T47D (cell line): ENCODE results near the gene GAN.
"Not testable (repeated sequence)": the region's sequence is repeated elsewhere in the genome, so short reads cannot be mapped to it uniquely, and the experiment has no call there.

ENCODE experiments used
- DNase-seq, 2 experiments: peaks; one replicate each; pipeline versions ENCODE4 v3.0.0 to v3.0.0-alpha.2; 2011 to 2012; ENCODE audit warnings: low read depth in 1 of 2, low spot score in 1 of 2
- JUND ChIP-seq: IDR thresholded peaks from 2 replicates; pipeline ENCODE4 v1.6.1; 2012; ENCODE audit warnings: low read depth
- in situ Hi-C: cut with HindIII; loops from 2 replicates; pipeline ENCODE4 v1.10.0; 2016; ENCODE audit warnings: low sequenced_read_pairs, low pct_unique_long_range_greater_than_20kb

GAN gene

DNA sequence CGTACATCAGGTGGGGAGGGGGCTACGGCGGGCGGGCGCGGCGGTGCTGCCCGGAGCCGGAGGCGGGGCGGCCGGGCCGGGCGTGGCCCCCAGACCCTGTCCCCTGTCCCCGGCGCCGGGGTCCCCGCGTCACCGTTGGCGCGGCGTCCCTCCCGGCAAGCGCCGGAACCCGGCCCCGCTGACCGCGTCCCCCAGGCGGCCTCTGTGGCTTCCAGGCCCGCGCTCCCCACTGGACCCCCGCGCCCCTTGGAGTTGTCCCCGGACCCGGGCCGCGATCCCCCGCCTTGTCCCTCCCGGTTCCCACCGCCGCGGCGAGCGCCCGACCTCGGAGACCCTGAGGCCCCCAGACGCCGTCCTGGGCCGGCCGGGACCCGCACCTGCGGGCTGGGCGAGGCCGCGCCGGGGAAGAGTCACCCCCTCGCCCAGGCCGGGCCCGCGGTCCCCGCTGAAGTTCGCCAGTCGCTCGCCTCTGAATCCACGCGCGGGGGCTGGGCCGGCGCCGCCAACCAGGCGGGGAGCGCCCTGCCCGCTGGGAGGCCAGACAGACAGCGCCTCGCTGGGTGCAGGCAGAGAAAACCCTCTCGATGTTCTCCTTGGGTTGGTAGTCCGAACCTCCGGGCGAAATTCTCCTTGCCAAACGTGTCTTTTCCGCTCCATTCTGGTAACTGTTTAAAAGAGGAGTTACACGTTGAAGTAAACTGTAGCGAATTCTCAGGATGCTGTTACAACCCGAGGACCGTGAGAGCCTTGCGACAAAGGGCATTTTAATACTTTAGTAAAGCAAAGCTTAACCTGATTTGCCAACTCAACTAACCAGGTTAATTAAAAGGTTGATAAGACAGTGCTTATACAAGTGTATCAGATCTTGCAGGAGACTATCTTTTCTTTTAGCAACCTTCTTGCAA, 761 bp downstream of the GAN start:
- peak; percentile 43 to 75 for DNase-seq
- TF ChIP-seq JUND = no peak
- in situ Hi-C loops = no loop called here

DNA sequence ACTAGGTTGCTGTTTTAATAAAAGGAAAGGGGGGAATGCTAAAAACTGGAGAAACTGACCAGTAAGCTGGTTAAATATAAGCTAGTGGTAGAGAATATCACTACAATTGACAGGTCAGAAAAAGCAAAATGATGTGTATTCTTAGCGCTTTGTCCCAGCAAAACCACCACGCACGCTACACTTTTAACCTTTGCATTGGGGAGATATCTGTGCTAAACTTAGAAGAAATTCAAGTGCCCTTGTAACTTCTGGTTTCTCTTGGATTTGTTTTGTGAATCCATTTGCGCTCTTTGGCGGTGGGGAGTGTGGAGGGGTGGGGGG, 1.4 kb downstream of the GAN start:
- in situ Hi-C loops = no loop called here
- no peak for DNase-seq
- TF ChIP-seq JUND = no peak

- no peak for TF ChIP-seq JUND
- in situ Hi-C loops = no loop called here
- no peak for DNase-seq
Observed at GRCh38 chr16:81318711-81319110, 3.9 kb downstream of the GAN start.

GRCh38 chr16:81319221-81319912, 4.6 kb downstream of the GAN start:
- no peak for DNase-seq
- in situ Hi-C loops = no loop called here
- no peak for TF ChIP-seq JUND

GRCh38 chr16:81321039-81321438, 6.3 kb downstream of the GAN start:
- no peak for DNase-seq
- in situ Hi-C loops = no loop called here
- TF ChIP-seq JUND = no peak

DNA sequence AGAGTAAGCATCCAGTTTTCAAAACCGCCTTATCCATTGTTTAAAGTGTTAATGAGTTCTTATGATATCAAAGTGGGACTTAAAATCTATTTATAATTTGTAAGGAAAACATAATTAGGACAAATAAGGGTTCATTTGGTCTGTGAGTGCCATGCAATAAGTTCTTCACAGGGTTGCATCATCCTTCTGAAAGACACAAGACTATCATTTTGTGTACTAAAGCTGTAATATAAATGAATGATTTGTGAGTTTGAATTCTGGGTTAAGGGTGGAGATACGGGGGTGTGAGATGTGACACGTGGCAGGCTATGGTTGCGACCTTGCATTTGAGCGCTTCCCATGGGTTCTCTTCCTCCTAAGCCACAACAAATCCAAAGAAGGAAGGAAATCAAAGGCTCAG, 6.8 kb downstream of the GAN start:
- TF ChIP-seq JUND = no peak
- DNase-seq = no peak
- in situ Hi-C loops = no loop called here

GRCh38 chr16:81324808-81325207, 10.0 kb downstream of the GAN start:
- in situ Hi-C loops = no loop called here

DNA sequence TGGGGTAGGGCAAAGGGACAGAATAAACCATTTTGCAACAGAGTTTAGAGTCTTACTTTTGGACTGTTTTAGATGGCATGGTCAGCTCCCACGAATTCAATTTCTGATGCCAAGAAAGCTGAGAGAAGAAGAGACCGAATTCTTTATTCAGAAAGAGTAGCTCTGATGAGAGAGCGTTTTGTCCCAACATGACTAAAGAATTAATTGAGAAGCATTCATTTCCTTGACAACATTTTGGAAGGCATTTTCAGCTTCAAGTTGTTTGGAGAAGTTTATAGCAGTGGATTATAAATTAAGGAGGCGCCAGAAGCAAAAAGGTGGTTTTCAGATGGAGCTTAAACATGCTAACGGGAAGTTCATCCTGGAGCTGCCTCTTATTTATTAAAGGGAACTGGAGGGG, 12.2 kb downstream of the GAN start:
- in situ Hi-C loops = no loop called here
- no peak for TF ChIP-seq JUND
- no peak for DNase-seq

More at GRCh38 chr16:81324808-81325207, 10.0 kb downstream of the GAN start:
- no peak for DNase-seq
- no peak for TF ChIP-seq JUND

- peak in 1 of 2 experiments; percentile 41 for DNase-seq
- in situ Hi-C loops = no loop called here
- TF ChIP-seq JUND = no peak
Observed at GRCh38 chr16:81327447-81328196, 12.9 kb downstream of the GAN start.

DNA sequence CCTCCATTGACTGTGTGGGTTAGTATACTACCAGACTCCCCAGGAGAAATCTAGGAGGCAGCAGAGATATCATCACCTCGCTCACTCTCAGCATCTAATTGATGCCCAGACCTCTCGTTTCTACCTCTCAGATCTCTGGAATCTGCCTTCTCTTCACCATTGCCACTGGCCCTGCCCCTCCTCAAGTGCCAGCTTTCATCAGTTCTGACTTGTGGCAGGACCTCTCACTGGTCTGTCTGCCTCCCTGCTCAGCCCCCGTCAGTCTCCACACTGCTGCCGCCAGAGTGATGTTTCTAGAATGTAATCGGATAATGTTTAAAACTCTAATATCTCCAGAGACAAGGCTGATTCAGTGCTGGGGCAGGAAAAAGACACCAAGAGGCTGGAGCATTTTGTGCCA, 15.2 kb downstream of the GAN start:
- in situ Hi-C loops = no loop called here
- DNase-seq = no peak
- no peak for TF ChIP-seq JUND

DNA sequence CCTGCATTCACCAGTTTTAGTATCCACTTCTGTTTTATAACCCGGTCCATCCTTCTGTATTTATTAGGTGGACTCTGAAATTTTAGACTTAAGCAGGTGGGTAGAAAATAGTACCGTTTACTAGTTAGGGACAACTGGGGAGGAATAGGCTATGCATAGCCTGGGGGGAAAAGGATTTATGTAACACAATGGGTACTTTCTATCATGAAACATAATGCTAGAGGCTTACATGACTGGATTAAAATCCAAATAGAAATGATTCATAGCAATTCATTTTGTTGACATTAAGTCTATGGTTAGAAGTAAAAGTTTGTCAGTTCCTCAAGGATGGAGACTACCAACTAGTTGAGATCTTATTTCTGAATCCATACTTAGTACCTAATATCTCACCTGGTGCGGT, 18.6 kb downstream of the GAN start:
- TF ChIP-seq JUND = no peak
- in situ Hi-C loops = no loop called here
- no peak for DNase-seq

DNA sequence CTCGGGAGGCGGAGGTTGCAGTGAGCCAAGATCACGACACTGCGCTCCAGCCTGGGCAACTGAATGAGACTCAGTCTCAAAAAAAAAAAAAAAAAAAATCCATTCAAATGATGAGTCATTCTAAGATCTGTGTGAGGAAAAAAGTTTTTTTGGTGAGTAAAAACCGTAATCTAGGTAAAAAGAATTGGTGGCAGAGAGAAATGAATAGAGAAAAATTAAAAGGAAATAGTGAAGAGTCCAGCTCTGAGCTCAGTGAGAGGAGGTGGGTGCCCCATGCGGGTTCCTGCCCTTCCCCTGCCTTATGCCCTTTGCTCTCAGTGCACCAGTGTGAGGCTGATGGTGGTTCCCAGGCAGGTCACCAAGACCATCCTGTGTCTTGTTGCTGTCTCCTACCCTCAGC, 20.9 kb downstream of the GAN start:
- DNase-seq = no peak
- in situ Hi-C loops = no loop called here
- TF ChIP-seq JUND = no peak

GRCh38 chr16:81337097-81337496, 22.3 kb downstream of the GAN start:
- in situ Hi-C loops = no loop called here
- no peak for TF ChIP-seq JUND
- no peak for DNase-seq

DNA sequence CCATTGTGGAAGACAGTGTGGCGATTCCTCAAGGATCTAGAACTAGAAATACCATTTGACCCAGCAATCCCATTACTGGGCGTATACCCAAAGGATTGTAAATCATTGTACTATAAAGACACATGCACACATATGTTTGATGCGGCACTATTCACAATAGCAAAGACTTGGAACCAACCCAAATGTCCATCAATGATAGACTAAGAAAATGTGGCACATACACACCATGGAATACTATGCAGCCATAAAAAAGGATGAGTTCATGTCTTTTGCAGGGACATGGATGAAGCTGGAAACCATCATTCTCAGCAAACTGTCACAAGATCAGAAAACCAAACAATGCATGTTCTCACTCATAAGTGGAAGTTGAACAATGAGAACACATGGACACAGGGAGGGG, 30.4 kb downstream of the GAN start:
- DNase-seq, in situ Hi-C loops: not testable (repeated sequence)
